ENCODE results near the gene CAPN9. TPM values are rescaled to one million over a fixed set of nuclear protein-coding genes. Genes with fewer than 3 reads are reported as not detected.

CAPN9 gene
- total RNA-seq, 2 donors from 2014 or later, result not detected

- Mint-ChIP-seq H3K4me3 (no peak overlapping the region), H3K4me1 (peaks cover 6% of the 10 kb centered on the region), H3K27ac (no peak overlapping the region), H3K36me3 (ENCODE audit: low read depth) (peaks cover 7% of the 10 kb centered on the region), H3K27me3 (peaks cover 34% of the 10 kb centered on the region)
- no peak for ATAC-seq
- no peak for DNase-seq
- H3K9me3 ChIP-seq (ENCODE audit: control insufficient read depth, low read length, poor library complexity, severe bottlenecking), result no peaks in the 10 kb centered on the region
Measured at GRCh38 chr1:230706020-230706699, 41.0 kb upstream of the CAPN9 start.

- Mint-ChIP-seq H3K36me3 (ENCODE audit: low read depth) (peaks cover 7% of the 10 kb centered on the region), H3K4me1 (peaks cover 6% of the 10 kb centered on the region), H3K4me3 (no peak overlapping the region), H3K27ac (no peak overlapping the region), H3K27me3 (peaks cover 31% of the 10 kb centered on the region)
- no peaks in the 10 kb centered on the region for H3K9me3 ChIP-seq (ENCODE audit: control insufficient read depth, low read length, poor library complexity, severe bottlenecking)
- ATAC-seq (no peak), DNase-seq (no peak)
Measured at GRCh38 chr1:230706887-230707731, 40.1 kb upstream of the CAPN9 start.

GRCh38 chr1:230707732-230708630 lies 39.2 kb upstream of the CAPN9 start:
- Mint-ChIP-seq H3K27ac (no peak overlapping the region), H3K4me3 (no peak overlapping the region), H3K36me3 (ENCODE audit: low read depth) (peaks cover 7% of the 10 kb centered on the region), H3K4me1 (peaks cover 6% of the 10 kb centered on the region), H3K27me3 (peaks cover 39% of the 10 kb centered on the region)
- DNase-seq (no peak), ATAC-seq (no peak)
- H3K9me3 ChIP-seq (ENCODE audit: control insufficient read depth, low read length, poor library complexity, severe bottlenecking), result no peaks in the 10 kb centered on the region

- Mint-ChIP-seq H3K36me3 (ENCODE audit: low read depth) (peaks cover 7% of the 10 kb centered on the region), H3K4me3 (no peak overlapping the region), H3K27ac (no peak overlapping the region), H3K27me3 (peaks cover 49% of the 10 kb centered on the region), H3K4me1 (peaks cover 3% of the 10 kb centered on the region)
- DNase-seq, result no peak
- H3K9me3 ChIP-seq (ENCODE audit: control insufficient read depth, low read length, poor library complexity, severe bottlenecking), result no peaks in the 10 kb centered on the region
- no peak for ATAC-seq
Measured at GRCh38 chr1:230708631-230709580, 38.3 kb upstream of the CAPN9 start.

- H3K4me3 Mint-ChIP-seq, result no peak overlapping the region
- no peak overlapping the region for H3K27ac Mint-ChIP-seq
- ATAC-seq, result no peak
- H3K4me1 Mint-ChIP-seq, result peaks cover 3% of the 10 kb centered on the region
- no peaks in the 10 kb centered on the region for H3K9me3 ChIP-seq (ENCODE audit: control insufficient read depth, low read length, poor library complexity, severe bottlenecking)
- peaks cover 58% of the 10 kb centered on the region for H3K27me3 Mint-ChIP-seq
- peaks cover 7% of the 10 kb centered on the region for H3K36me3 Mint-ChIP-seq (ENCODE audit: low read depth)
- DNase-seq, result no peak
Measured at GRCh38 chr1:230709619-230710542, 37.3 kb upstream of the CAPN9 start.

- Mint-ChIP-seq H3K27ac (no peak overlapping the region), H3K4me3 (no peak overlapping the region), H3K27me3 (peaks cover 60% of the 10 kb centered on the region), H3K4me1 (peaks cover 3% of the 10 kb centered on the region), H3K36me3 (ENCODE audit: low read depth) (peaks cover 7% of the 10 kb centered on the region)
- no peaks in the 10 kb centered on the region for H3K9me3 ChIP-seq (ENCODE audit: control insufficient read depth, low read length, poor library complexity, severe bottlenecking)
- DNase-seq (no peak), ATAC-seq (no peak)
Measured at GRCh38 chr1:230710543-230710904, 36.7 kb upstream of the CAPN9 start.

- Mint-ChIP-seq H3K27me3 (peaks cover 60% of the 10 kb centered on the region), H3K27ac (no peak overlapping the region)
Measured at GRCh38 chr1:230711245-230711644, 35.9 kb upstream of the CAPN9 start.

GRCh38 chr1:230712470-230712942 lies 34.7 kb upstream of the CAPN9 start:
- H3K27ac Mint-ChIP-seq, result no peak overlapping the region
- H3K27me3 Mint-ChIP-seq, result peaks cover 53% of the 10 kb centered on the region
- ATAC-seq (no peak), DNase-seq (no peak)
- peaks cover 7% of the 10 kb centered on the region for H3K36me3 Mint-ChIP-seq (ENCODE audit: low read depth)
- H3K4me1 Mint-ChIP-seq, result peaks cover 3% of the 10 kb centered on the region
- no peaks in the 10 kb centered on the region for H3K9me3 ChIP-seq (ENCODE audit: control insufficient read depth, low read length, poor library complexity, severe bottlenecking)
- no peak overlapping the region for H3K4me3 Mint-ChIP-seq

More at GRCh38 chr1:230711245-230711644, 35.9 kb upstream of the CAPN9 start:
- no peaks in the 10 kb centered on the region for H3K9me3 ChIP-seq (ENCODE audit: control insufficient read depth, low read length, poor library complexity, severe bottlenecking)
- no peak overlapping the region for H3K4me3 Mint-ChIP-seq
- peaks cover 3% of the 10 kb centered on the region for H3K4me1 Mint-ChIP-seq
- H3K36me3 Mint-ChIP-seq (ENCODE audit: low read depth), result peaks cover 7% of the 10 kb centered on the region
- ATAC-seq (no peak), DNase-seq (no peak)

- H3K4me1 Mint-ChIP-seq, result no peaks in the 10 kb centered on the region
- ATAC-seq (no peak), DNase-seq (no peak)
- H3K27ac Mint-ChIP-seq, result no peak overlapping the region
- peaks cover 5% of the 10 kb centered on the region for H3K36me3 Mint-ChIP-seq (ENCODE audit: low read depth)
- peaks cover 47% of the 10 kb centered on the region for H3K27me3 Mint-ChIP-seq
- no peak overlapping the region for H3K4me3 Mint-ChIP-seq
- H3K9me3 ChIP-seq (ENCODE audit: control insufficient read depth, low read length, poor library complexity, severe bottlenecking), result no peaks in the 10 kb centered on the region
Measured at GRCh38 chr1:230713138-230713537, 34.0 kb upstream of the CAPN9 start.

GRCh38 chr1:230713547-230713914 lies 33.7 kb upstream of the CAPN9 start:
- Mint-ChIP-seq H3K4me3 (no peak overlapping the region), H3K27ac (no peak overlapping the region), H3K36me3 (ENCODE audit: low read depth) (peaks cover 5% of the 10 kb centered on the region), H3K4me1 (no peaks in the 10 kb centered on the region), H3K27me3 (peaks cover 43% of the 10 kb centered on the region)
- H3K9me3 ChIP-seq (ENCODE audit: control insufficient read depth, low read length, poor library complexity, severe bottlenecking), result no peaks in the 10 kb centered on the region
- DNase-seq (no peak), ATAC-seq (no peak)

- no peak within 1 kb of the TSS for H3K4me3 Mint-ChIP-seq
- H3K27me3 Mint-ChIP-seq, result peaks cover 37% of the 10 kb centered on the region
- ATAC-seq (no peak), DNase-seq (no peak)
- no peaks in the 10 kb centered on the region for H3K9me3 ChIP-seq (ENCODE audit: control insufficient read depth, low read length, poor library complexity, severe bottlenecking)
- no peak within 1 kb of the TSS for H3K27ac Mint-ChIP-seq
- H3K4me1 Mint-ChIP-seq, result no peaks in the 10 kb centered on the region
- H3K36me3 Mint-ChIP-seq (ENCODE audit: low read depth), result peaks cover 2% of the 10 kb centered on the region
Measured at GRCh38 chr1:230713915-230714764, 33.0 kb upstream of the CAPN9 start, which contains the start of gene AGT. Gene AGT, minus strand, starts transcription at chr1:230714122. Its CDS starts 3,299 bp downstream, at chr1:230710823.

Data from T-helper 17 cell (primary cell).